Bronchial epithelial cell (primary cell): ENCODE measurements around the gene DCAF4. TPM values are rescaled to one million over a fixed set of nuclear protein-coding genes. Genes with fewer than 3 reads are reported as not detected.

Source experiments
- DNase-seq: peaks from one replicate; pipeline ENCODE4 v3.0.0-alpha.2; 2010; ENCODE audit warnings: low read depth
- FAIRE-seq: peaks from 2 replicates; lab custom pipeline; 2011; peaks lifted over from hg19 to GRCh38; lab: Jason Lieb, UNC
- H3K27me3 ChIP-seq: 2 replicates; pipeline ENCODE4 v1.5.1; 2011; ENCODE audit warnings: low read length; ENCODE audit not compliant: control insufficient read depth, insufficient read depth
- H3K36me3 ChIP-seq: 2 replicates; pipeline ENCODE4 v1.5.1; 2011; ENCODE audit warnings: low read length; ENCODE audit not compliant: control insufficient read depth, insufficient read depth
- H3K4me3 ChIP-seq: 2 replicates; pipeline ENCODE4 v1.5.1; 2011; ENCODE audit warnings: mild to moderate bottlenecking, low read depth, low read length, control low read depth
- CTCF ChIP-seq: IDR thresholded peaks from 2 replicates; pipeline ENCODE4 v1.5.1; 2011; ENCODE audit warnings: mild to moderate bottlenecking, moderate library complexity, low read length, control low read depth, inconsistent platforms; ENCODE audit not compliant: insufficient read depth, severe bottlenecking
- total RNA-seq: library from RNA; depleted of rRNA; stranded (reverse); fragments of >200 nt; gene quantifications from 2 replicates; pipeline ENCODE4 v1.2.1, GENCODE V29; 2014

Gene DCAF4
- 8.7 and 14.0 TPM in 2 replicates for total RNA-seq

GRCh38 chr14:72926292-72927028 lies at the start of gene DCAF4:
DCAF4 (plus strand) TSS chr14:72926464; CDS start chr14:72937979, 11,515 bp downstream.
- no peaks in the 10 kb centered on the region for H3K27me3 ChIP-seq
- H3K4me3 ChIP-seq, result peak within 1 kb of the TSS; percentile 72
- no peak for TF ChIP-seq CTCF
- H3K36me3 ChIP-seq, result no peaks in the 10 kb centered on the region
- FAIRE-seq (peak; percentile 80), DNase-seq (peak; percentile 97)

- DNase-seq (no peak), FAIRE-seq (no peak)
- H3K36me3 ChIP-seq, result no peaks in the 10 kb centered on the region
- no peak for TF ChIP-seq CTCF
- no peaks in the 10 kb centered on the region for H3K27me3 ChIP-seq
- no peak overlapping the region for H3K4me3 ChIP-seq
These were observed 49.6 kb upstream of the DCAF4 start for GRCh38 chr14:72876710-72877063.

GRCh38 chr14:72878746-72879145 lies 47.5 kb upstream of the DCAF4 start:
- FAIRE-seq, result no peak
- H3K36me3 ChIP-seq, result no peaks in the 10 kb centered on the region

GRCh38 chr14:72879431-72879830 lies 46.8 kb upstream of the DCAF4 start:
- no peak for DNase-seq

More at GRCh38 chr14:72878746-72879145, 47.5 kb upstream of the DCAF4 start:
- no peak overlapping the region for H3K4me3 ChIP-seq
- no peaks in the 10 kb centered on the region for H3K27me3 ChIP-seq
- no peak for DNase-seq
- TF ChIP-seq CTCF, result no peak

GRCh38 chr14:72880164-72880563 lies 46.1 kb upstream of the DCAF4 start:
- DNase-seq (no peak), FAIRE-seq (no peak)
- no peaks in the 10 kb centered on the region for H3K27me3 ChIP-seq
- H3K4me3 ChIP-seq, result no peak overlapping the region
- TF ChIP-seq CTCF, result no peak
- H3K36me3 ChIP-seq, result no peaks in the 10 kb centered on the region

More at GRCh38 chr14:72879431-72879830, 46.8 kb upstream of the DCAF4 start:
- FAIRE-seq, result no peak
- no peaks in the 10 kb centered on the region for H3K27me3 ChIP-seq
- H3K4me3 ChIP-seq, result no peak overlapping the region
- TF ChIP-seq CTCF, result no peak
- H3K36me3 ChIP-seq, result no peaks in the 10 kb centered on the region
